ENCODE data around the gene MAPKBP1. TPM values are rescaled to one million over a fixed set of nuclear protein-coding genes. Genes with fewer than 3 reads are reported as not detected.
"Not testable (repeated sequence)": the region's sequence is repeated elsewhere in the genome, so short reads cannot be mapped to it uniquely, and the experiment has no call there.

Gene MAPKBP1, protein sequence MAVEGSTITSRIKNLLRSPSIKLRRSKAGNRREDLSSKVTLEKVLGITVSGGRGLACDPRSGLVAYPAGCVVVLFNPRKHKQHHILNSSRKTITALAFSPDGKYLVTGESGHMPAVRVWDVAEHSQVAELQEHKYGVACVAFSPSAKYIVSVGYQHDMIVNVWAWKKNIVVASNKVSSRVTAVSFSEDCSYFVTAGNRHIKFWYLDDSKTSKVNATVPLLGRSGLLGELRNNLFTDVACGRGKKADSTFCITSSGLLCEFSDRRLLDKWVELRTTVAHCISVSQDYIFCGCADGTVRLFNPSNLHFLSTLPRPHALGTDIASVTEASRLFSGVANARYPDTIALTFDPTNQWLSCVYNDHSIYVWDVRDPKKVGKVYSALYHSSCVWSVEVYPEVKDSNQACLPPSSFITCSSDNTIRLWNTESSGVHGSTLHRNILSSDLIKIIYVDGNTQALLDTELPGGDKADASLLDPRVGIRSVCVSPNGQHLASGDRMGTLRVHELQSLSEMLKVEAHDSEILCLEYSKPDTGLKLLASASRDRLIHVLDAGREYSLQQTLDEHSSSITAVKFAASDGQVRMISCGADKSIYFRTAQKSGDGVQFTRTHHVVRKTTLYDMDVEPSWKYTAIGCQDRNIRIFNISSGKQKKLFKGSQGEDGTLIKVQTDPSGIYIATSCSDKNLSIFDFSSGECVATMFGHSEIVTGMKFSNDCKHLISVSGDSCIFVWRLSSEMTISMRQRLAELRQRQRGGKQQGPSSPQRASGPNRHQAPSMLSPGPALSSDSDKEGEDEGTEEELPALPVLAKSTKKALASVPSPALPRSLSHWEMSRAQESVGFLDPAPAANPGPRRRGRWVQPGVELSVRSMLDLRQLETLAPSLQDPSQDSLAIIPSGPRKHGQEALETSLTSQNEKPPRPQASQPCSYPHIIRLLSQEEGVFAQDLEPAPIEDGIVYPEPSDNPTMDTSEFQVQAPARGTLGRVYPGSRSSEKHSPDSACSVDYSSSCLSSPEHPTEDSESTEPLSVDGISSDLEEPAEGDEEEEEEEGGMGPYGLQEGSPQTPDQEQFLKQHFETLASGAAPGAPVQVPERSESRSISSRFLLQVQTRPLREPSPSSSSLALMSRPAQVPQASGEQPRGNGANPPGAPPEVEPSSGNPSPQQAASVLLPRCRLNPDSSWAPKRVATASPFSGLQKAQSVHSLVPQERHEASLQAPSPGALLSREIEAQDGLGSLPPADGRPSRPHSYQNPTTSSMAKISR (N-terminal part only)
- polyA plus RNA-seq (2013, experiment 1 of 2; ENCODE audit: insufficient read length), result 14.9 TPM
- polyA plus RNA-seq (2013, experiment 2 of 2; ENCODE audit: insufficient read length), result 16.4 TPM

GRCh38 chr15:41774062-41774881, at the start of gene MAPKBP1:
Gene MAPKBP1 (plus strand): TSS chr15:41774484. CDS start chr15:41775276, 792 bp downstream.
- peak; percentile 98 for DNase-seq

GRCh38 chr15:41727143-41727542, 47.1 kb upstream of the MAPKBP1 start:
- peak; percentile 23 for DNase-seq

- not testable (repeated sequence) for DNase-seq
These were observed 46.2 kb upstream of the MAPKBP1 start for GRCh38 chr15:41728061-41728460.

GRCh38 chr15:41730543-41730942, 43.7 kb upstream of the MAPKBP1 start:
- DNase-seq, result no peak

DNA sequence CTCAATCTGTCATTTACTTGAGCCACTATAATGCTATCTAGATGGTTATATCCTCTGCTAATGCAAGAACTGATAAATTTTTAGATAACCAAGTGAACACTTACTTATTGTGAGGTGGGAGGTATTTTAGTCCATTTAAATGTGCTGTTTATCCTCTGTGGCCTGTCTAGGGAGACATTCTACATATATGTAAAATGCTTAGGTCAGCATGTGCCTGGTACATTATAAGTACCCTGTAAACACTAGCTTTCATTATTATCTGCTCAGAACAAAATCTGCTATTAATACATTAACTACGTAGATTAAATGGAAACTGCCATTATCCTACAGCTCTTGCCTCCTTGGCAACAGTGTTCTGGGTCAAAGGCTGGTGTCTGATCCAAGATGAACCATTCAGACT, 41.8 kb upstream of the MAPKBP1 start:
- DNase-seq, result no peak

GRCh38 chr15:41734079-41734478, 40.2 kb upstream of the MAPKBP1 start:
- no peak for DNase-seq

GRCh38 chr15:41735046-41735445, 39.2 kb upstream of the MAPKBP1 start:
- DNase-seq, result no peak

DNA sequence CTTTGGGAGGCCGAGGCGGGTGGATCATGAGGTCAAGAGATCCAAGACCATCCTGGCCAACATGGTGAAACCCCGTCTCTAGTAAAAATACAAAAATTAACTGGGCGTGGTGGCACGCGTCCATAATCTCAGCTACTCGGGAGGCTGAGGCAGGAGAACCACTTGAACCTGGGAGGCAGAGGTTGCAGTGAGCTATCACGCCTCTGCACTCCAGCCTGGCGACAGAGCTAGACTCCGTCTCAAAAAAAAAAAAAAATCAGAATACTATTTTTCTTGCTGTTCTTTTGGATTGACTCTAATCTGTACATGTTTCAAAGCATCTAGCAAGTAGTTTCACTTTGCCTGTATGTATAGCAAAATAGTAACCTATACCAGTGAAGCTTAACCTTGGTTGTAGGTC, 38.8 kb upstream of the MAPKBP1 start:
- not testable (repeated sequence) for DNase-seq

- no peak for DNase-seq
These were observed 27.5 kb upstream of the MAPKBP1 start for GRCh38 chr15:41746802-41747201.

GRCh38 chr15:41756198-41756597, 18.1 kb upstream of the MAPKBP1 start:
- no peak for DNase-seq

DNA sequence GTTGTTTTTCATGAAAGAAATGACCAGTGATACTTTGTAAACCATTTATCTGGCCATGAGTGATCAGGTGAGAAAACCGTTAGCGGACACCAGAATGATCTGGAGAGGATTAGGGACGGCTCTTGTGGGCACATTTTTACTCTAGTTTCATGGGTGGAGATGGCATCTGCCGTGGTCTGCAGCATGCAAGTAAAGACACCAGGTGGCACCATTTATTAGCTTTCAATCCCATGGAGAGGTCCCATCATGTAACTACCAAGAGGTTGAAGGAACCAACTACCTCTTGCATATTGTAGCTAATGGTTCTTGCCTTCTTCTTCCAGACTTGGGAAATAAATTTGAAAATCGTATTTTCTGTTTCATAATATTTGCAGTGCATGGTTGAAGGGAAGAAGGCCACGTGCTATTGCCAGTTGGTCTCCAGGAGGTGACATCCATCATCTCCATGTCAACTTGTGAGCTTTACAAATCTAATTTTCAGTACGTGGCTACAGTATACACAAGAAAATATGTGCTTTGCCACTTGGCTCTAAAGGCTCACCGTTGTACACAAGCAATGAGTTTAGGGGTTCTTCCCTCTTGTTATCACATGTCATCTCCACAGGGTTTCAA, 1.5 kb upstream of the MAPKBP1 start:
- DNase-seq, result peak; percentile 79

GRCh38 chr15:41773332-41773728, 954 bp upstream of the MAPKBP1 start:
- no peak for DNase-seq

DNA sequence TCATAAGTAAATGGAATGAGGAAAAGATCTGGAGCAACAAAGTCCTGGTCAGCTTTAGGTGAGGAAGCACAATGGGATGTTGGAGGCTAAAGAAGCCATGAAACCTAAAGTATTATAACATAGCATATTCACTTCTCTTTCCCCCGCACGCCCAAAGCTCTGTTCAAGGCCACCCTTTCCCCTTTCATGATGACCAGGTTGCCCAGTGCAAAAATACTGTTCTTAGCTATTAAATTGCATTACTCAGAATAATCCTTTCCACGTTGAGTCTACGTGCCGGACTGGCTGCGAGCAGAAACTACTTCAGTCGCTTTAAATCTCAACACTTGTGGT, 589 bp upstream of the MAPKBP1 start:
- no peak for DNase-seq

GRCh38 chr15:41774882-41775417, 666 bp downstream of the MAPKBP1 start:
- DNase-seq, result no peak

GRCh38 chr15:41775651-41776050, 1.4 kb downstream of the MAPKBP1 start:
- no peak for DNase-seq

DNA sequence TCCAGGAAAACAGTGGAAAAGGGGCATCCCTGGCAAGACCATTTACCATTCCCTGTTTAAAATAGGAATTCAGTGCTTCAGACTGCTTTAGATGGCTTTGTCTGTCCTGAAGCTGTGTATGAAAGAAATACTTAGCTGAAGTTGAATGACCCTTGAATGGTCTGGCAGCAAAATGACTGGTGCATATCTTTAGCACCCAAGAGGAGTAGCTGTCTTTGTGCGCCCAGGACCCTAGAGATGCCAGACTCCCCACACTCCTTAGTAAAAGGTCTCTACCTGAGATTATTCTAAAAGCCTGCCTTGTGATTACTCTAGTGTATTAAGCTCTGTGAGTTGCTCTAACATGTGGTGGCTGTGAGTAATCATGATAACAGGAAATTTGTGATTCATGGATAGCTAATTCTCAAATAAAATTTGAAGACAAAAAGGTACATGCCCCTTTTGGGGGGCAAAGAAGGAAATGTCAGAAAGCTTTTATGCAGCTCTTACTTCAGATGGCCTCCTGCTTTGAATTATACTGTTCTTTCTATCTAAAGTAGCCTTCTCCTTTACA, 3.2 kb downstream of the MAPKBP1 start:
- DNase-seq, result peak; percentile 40

DNA sequence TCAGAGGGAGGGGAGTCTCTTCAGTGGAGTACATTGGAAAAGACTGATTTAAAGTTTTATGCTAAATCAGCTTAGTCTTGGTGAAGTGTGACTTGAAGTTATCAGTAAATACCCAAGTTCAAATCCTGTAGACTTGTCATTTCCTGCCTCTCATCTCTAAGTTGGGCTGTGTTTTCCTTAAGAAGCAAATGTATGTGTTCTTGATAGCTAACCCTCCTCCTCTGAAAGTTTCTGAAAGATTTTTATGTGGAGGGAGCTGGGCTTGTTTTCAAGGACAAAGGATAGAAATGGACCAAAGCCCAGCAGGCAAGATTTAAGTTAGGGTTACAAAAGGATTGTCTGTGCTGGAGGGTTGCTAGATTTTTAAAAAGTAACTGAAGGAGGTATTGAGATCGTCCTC, 4.2 kb downstream of the MAPKBP1 start:
- no peak for DNase-seq

- DNase-seq, result no peak
These were observed 5.4 kb downstream of the MAPKBP1 start for GRCh38 chr15:41779662-41780157.

DNA sequence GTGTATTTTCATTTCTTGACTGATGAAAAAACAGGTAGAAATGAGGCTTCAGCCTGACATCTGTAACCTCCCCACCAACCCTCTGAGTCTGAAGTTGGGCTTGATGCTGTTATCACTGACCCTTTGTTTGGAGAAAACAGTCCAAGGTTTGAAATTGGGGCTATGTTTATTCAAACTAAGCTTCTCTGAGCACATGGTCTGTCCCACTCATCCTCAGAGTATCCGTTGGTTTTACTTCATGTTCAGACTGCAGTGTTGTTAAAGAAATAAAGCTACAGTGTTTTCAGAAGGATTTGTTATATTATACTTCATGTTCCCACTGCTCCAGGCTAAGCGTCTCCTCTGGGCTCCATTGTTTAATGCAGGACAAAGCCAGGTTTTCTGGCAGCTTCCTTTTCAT, 6.0 kb downstream of the MAPKBP1 start:
- no peak for DNase-seq

GRCh38 chr15:41780727-41781126, 6.4 kb downstream of the MAPKBP1 start:
- no peak for DNase-seq
